NCI-H446 (cell line): ENCODE measurements around the gene COMP.
"Not testable (repeated sequence)": the region's sequence is repeated elsewhere in the genome, so short reads cannot be mapped to it uniquely, and the experiment has no call there.

Experiments used
- DNase-seq, 2 experiments: peaks; one replicate each; lab custom pipeline; 2025; lab: John Stamatoyannopoulos, UW

The COMP gene

GRCh38 chr19:18745931-18746330, 45.2 kb downstream of the COMP start:
- DNase-seq: no peak

GRCh38 chr19:18745012-18745735, 45.9 kb downstream of the COMP start:
- DNase-seq: peak; percentile 66 to 76

- DNase-seq: no peak
Observed at GRCh38 chr19:18743784-18744418, 47.2 kb downstream of the COMP start.

- DNase-seq: no peak
Observed at GRCh38 chr19:18742838-18743783, 48.0 kb downstream of the COMP start.

- DNase-seq: no peak
Observed at GRCh38 chr19:18742324-18742723, 48.8 kb downstream of the COMP start.

GRCh38 chr19:18741124-18742121, 49.7 kb downstream of the COMP start:
- no peak for DNase-seq

GRCh38 chr19:18738961-18739690, 52.0 kb downstream of the COMP start:
- no peak for DNase-seq

GRCh38 chr19:18737954-18738351, 53.2 kb downstream of the COMP start:
- DNase-seq: no peak

- no peak for DNase-seq
Observed at GRCh38 chr19:18737337-18737953, 53.7 kb downstream of the COMP start.

- no peak for DNase-seq
Observed at GRCh38 chr19:18736415-18737336, 54.4 kb downstream of the COMP start.

- no peak for DNase-seq
Observed at GRCh38 chr19:18735752-18736151, 55.4 kb downstream of the COMP start.

GRCh38 chr19:18735324-18735723, 55.8 kb downstream of the COMP start:
- peak in 1 of 2 experiments; percentile 29 for DNase-seq

- DNase-seq: not testable (repeated sequence)
Observed at GRCh38 chr19:18733762-18734332, 57.3 kb downstream of the COMP start.

- DNase-seq: peak in 1 of 2 experiments; percentile 54
Observed at GRCh38 chr19:18733196-18733647, 57.9 kb downstream of the COMP start.
